ENCODE measurements around the gene METTL26.

Gene METTL26

DNA sequence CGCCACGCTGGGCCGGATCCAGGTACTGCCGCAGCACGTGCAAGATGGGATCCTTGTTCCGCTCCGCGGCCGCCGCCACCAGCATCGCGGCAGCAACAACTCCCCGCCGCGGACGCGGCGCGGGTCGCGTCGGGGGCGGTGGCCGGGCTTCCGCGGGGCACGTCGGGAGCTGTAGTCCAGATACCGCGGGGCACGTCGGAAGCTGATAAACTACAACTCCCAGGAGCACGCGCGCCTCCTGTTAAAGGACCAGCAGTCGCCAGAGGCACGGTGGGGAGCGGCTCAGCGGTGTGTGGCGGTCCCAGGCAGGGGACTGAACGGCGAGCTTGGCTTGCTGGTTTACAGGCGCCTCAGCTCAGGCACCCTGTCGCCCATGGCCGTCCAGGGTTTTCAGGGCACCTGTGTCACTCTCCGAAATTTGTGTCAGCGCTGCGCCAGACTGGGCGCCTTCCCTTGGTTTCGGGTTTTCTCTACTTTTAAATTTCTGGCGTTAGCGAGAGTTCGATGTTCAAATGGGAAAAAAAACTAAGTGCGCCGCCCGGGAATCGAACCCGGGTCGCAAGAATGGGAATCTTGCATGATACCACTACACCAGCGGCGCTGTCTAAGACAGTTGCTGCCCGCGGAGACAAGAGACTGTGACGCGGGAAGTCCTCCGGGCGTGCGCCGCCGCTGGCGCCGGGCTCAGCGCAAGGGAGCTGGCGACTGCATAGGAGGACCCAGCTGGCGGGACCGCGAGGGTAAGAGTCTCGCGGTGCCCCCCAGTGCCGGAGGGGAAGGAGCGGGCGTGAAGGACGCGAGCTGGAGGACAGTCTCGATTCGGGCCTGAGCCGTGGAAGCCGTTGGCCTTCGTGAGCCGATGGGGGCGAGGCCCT is at the start of gene METTL26:
METTL26 (minus strand) TSS at position 100 of the 875 bp plus-strand sequence; CDS start at position 85, 15 bp downstream.
- DNase-seq: peak; percentile 89 to 92

DNA sequence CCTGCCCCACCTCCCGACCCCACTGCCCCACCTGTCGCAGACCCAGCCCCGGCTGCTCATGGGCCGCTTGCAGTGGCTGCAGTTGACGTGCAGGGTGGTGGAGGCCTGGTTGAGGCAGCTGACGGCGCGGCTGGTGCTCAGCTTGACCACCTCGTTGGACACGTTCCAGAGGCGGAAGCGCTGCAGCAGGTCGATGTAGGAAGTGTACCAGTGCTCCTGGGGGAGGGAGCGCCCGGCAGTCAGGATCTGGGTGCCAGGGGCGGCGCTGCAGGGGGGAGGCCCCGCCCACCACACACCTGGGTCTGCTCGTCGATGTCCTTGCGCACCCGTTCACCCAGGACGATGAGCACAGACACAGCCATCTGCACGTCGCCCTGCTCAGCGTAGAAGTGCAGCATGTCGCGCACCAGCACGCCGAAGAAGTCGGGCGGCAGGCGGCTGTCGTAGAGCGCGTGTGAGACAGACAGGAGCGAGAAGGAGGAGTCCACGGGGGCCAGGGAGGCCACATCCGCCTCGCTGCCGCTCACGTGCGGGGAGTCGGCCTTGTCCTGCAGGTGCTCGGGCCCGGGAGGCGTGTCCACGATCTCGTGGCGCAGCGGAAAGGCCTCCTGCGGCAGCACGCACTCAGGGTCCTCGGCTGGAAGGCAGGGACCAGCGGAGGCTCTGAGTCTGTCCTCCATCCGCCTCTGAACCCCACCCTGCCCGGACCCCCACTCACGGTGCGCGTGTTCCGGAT is 49.0 kb upstream of the METTL26 start:
- DNase-seq: no peak

DNA sequence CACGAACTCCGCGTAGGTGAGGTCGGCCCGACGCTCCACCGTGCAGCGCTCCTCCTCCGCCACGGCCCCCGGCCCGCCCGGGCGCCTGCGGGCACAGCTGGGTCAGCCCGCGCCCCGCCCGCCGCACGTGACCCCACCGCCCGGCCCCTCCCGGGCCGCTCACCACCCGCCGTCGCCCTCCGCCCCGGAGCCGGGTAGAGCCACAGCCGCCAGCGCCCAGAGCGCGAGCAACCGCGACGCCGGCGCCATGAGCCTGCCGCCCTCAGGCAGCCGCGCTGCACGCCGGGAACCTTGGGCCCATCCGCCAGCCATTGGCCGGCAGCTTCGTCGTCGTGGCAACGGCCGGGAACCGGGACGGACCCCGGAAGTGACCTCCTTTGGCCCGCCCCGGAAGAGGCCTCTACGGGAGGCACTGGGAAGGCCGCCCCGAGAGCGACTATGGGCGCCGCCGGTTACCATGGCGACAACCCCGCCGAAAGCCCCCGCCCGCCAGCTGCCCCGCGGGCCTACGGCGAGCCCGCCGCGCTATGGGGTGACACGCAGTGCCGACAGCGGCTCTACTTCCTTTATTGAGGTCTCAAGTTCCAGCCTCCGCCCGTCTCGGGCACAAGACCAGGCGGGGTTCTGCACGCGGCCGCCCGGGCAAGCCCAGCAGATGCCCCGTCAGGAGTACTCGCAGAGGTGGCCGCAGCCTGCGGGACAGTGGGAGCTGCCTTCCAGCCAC is 48.1 kb upstream of the METTL26 start, which contains the start of gene JMJD8:
JMJD8 (minus strand) TSS at position 264 of the 724 bp plus-strand sequence; CDS start at position 249, 15 bp downstream.
- DNase-seq: peak; percentile 96 to 98

DNA sequence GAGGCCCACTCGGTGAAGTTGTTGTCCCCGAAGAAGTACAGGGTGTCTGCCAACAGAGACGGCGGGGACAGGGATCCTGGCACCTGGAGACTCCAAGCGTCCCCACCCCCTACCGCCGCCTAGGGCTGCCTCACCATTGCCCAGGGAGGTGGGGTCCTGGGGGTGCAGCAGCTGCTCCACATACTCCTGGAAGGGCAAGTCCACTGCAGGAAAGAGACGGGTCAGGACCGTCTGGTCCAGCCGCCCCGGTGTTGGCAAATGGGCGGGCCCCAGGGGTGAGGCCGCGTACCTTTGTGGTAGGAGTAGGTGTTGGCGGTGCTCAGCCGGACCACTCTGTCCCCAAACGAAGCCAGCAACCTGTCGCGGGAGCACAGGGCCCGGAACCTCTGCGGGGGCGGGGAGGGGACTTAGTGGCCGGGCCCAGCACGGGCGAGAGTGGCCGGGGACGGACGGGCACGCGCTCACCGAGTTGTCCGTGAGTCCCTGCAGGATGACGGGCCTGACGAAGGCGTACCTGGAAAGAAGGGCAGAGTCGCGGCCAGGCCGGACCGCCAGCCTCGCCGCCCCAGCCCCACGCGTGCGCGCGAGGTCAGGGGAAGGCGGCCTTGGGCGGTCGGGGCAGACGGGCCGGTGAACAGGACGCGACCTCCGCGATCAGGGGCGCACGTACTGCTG is 47.4 kb upstream of the METTL26 start:
- DNase-seq: no peak

DNA sequence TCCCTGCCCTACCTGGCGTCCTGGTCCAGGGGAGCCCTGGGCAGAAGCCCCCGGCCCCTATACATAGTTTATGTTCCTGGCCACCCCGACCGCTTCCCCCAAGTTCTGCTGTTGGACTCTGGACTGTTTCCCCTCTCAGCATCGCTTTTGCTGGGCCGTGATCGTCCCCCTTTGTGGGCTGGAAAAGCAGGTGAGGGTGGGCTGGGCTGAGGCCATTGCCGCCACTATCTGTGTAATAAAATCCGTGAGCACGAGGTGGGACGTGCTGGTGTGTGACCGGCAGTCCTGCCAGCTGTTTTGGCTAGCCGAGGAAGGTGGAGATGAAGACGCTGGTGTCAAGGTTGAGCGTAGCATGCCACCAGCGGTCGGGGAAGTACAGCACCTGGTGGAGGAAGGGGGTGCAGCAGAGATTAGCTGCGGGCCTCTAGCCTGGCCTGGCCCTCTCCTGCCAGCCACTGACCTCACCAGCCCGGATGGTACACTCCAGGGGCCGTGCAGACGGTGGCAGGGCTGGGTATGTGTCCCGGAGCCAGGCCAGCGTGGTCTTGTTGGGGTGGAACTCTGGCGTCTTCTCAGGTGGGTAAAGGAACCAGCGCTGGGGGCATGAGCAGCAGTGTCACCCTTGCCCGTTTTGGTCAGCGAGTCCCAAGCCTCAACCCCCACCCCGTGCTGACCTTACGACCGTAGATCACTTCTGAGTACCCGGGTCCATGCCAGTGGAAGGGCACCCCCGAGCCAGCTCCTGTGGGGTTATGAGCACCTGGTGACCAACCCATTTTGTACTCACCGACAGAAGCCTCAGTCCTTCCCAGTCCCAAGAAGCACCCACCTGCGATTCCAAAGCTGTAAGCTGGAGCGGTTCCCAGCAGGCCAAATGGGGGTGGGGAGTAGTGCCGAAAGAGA is 46.6 kb upstream of the METTL26 start:
- no peak for DNase-seq

DNA sequence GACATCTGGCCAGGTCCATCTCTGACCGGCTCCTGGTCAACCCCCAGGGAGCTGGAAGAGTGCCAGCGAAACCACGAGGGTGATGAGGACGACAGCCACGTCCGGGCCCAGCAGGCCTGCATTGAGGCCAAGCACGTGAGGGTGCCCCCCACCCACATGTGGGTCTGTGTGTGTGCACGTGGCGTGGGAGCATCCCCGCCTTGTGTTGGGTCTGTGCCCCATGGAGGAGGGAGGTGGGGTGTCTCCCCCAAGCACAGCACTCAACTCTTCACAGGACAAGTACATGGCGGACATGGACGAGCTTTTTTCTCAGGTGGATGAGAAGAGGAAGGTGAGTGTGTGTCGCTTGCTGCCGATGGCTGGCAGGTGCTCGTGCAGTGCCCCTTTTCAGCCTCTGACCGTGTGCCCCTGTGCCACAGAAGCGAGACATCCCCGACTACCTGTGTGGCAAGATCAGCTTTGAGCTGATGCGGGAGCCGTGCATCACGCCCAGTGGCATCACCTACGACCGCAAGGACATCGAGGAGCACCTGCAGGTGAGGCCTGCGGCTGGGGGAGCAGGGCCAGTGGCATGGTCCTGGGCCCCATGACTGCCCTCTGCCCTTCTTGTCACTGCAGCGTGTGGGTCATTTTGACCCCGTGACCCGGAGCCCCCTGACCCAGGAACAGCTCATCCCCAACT is 45.8 kb upstream of the METTL26 start:
- DNase-seq: no peak

DNA sequence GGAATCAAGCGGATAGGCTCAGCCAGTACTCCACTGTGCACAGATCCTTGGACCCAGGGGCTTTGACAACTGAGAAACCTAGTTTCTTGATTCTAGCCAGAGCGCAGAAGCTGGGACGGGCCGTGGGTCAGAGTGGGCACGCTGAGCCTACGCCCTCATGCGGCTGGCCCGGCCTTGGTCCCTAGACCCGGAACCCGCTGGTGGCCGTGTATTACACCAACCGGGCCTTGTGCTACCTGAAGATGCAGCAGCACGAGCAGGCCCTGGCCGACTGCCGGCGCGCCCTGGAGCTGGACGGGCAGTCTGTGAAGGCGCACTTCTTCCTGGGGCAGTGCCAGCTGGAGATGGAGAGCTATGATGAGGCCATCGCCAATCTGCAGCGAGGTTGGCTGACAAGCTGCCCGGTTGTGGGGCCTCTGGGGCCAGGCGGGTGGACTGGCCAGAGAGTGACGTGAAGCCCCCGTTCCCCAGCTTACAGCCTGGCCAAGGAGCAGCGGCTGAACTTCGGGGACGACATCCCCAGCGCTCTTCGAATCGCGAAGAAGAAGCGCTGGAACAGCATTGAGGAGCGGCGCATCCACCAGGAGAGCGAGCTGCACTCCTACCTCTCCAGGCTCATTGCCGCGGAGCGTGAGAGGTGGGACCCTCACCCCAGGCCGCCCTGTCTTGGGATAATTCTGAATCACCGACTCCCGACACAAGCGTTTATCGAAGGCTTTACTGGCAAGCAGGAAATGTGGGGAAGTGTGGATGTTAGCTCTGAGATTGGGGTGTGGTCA is 45.1 kb upstream of the METTL26 start:
- DNase-seq: no peak

DNA sequence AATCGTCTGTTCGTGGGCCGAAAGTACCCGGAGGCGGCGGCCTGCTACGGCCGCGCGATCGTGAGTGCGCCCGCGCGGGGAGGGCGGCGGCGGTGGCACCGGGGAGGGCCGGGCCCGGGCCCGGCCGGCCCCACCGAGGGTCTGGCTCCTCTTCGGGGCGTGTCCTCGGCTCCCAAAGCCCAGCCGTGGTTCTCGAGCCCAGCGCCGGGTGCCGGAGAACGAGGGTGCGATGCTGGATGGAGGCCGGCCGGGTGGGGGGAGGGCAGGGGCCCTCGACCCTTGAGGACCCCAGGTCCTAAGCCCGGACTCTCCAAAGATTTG is 44.5 kb upstream of the METTL26 start:
- DNase-seq: no peak

DNA sequence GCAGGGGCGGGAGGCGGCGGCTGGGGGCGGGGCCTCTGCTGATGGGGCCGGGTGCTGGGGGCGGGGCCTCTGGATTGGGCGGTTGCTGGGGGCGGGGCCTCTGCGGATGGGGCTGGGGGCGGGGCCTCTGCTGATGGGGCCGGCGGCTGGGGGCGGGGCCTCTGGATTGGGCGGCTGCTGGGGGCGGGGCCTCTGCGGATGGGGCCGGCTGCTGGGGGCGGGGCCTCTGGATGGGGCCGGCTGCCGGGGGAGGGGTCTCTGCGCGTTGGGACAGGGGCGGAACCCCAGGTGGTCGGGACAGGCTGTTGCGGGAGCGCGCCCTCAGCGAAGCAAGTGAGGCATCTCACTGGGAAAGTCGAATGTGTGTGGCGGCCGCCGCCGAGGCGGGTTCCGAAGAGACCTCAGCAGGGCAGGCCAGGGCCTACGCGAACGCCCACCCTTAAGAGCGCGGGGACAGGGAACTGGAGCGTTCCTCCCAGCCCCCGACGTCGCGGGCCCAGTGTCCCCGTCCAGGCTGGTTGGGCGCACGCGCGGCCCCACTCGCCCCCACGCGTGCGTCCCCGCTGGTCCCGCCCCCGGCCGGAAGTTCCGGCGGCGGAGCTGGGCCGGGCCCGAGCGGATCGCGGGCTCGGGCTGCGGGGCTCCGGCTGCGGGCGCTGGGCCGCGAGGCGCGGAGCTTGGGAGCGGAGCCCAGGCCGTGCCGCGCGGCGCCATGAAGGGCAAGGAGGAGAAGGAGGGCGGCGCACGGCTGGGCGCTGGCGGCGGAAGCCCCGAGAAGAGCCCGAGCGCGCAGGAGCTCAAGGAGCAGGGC is 43.9 kb upstream of the METTL26 start, which contains the start of gene STUB1:
STUB1 (plus strand) TSS at position 597 of the 811 bp plus-strand sequence; CDS start at position 713, 116 bp downstream.
- DNase-seq: peak; percentile 81 to 93

DNA sequence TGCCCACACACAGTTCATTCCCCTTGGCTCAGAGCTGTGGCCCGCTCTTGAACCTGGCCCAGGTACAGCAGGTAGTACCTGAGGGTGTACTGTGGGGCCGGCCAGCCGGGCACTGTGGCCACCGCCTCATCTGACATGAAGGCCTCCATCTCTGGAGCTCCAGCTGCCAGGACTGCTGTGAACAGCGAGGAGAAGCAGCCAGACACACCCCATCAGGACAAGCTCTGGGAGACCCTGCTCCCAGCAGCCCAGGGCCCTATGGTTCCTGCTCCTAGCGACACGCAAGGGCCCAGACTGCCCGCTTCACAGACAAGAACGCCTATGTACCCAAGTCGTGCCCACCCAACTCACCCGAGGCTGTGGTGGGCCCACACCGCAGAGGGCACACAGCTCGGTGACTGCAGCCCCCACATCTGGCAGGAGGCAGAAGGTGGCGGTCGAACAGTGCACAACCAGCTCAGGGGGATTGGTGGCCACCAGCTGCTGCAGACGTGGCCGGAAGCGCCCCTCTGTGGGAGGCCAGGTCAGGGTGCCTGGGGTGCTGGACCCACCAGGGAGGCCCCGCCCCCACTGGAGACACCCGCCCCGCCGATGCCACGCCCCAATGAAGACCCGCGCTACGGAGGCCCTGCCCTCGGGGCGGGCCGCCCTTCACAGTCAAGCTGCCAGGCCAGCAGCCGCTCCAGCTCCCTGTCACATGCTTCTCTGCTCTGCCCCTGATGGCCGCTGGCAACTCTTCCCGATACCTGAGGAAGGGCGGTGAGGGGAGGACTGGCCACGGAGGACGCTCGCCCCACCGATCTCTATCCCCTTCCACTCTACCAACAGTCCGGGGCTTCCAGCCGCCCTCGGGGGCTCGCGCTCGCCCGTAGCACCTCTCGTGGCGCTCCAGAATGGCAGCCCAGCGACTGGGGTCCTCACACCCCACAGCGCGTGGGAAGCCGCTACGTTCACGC is 43.0 kb upstream of the METTL26 start:
- DNase-seq: peak; percentile 43 to 55

DNA sequence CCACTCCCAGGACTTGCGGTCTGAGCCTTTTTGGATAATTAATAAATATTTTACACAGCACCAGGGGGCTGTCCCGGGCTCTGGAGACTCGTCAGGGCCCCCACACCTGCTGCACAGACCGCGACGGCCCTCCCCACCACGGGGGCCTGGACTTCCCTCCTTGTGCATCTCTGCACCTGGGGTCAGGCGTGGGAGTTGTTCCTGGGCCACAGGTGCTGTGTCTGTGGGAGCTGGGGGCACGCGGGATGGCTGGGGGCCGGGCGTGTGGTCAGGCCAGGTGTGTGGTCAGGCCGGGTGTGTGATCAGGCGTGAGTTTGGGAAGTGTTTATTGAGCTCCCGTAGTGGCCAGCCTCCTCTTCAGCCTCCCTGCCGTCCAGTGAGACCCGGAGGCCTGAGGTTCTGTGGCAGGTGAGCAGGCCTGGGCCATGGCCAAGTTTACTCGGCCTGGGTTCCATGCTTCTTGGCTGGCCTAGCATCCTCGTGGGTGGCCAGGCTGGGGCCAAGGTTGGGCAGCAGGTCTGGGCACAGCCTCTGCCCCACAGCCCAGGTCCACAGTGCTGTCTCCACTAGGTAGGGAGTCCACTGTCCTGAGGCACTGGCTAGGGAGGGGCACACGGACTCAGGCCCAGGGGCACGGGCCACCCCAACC is 42.2 kb upstream of the METTL26 start:
- DNase-seq: no peak

DNA sequence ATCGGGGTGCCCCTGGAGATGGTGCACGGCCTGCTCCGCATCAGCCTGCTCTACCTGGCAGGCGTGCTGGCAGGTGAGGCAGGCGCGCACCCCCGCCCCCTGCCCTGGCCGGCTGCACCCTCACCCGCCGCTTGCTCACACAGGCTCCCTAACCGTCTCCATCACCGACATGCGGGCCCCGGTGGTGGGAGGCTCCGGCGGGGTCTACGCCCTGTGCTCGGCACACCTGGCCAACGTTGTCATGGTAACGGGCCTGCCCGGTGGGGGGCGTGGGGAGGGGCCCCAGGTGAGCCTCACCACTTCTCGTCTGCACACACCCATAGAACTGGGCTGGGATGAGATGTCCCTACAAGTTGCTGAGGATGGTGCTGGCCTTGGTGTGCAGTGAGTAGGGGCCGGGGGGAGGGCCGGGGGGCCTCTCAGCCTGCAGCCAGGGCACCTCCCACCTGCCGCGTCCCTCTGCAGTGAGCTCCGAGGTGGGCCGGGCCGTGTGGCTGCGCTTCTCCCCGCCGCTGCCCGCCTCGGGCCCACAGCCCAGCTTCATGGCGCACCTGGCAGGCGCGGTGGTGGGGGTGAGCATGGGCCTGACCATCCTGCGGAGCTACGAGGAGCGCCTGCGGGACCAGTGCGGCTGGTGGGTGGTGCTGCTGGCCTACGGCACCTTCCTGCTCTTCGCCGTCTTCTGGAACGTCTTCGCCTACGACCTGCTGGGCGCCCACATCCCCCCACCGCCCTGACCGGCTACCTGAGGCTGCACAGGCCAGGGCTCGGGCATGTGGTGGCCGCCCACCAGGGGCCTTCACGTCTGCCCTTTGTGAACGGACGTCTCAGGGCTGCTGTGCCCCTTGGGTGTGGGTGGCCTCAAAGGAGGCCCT is 41.4 kb upstream of the METTL26 start:
- no peak for DNase-seq

DNA sequence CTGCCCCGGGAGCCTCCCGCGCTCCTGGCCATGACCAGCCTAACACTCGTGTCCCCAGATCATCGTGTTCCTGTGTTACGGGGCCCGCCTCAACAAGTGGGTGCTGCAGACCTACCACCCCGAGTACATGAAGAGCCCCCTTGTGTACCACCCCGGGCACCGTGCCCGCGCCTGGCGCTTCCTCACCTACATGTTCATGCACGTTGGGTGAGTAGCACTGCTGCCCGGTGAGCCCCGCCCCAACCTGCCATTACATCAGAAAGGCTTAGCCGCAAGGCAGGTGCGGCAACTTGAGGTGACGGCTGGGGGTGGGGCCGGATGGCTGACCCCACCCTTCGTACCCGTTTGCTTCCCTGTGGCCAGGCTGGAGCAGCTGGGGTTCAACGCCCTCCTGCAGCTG is 40.8 kb upstream of the METTL26 start:
- DNase-seq: peak in 1 of 2 experiments; percentile 20

DNA sequence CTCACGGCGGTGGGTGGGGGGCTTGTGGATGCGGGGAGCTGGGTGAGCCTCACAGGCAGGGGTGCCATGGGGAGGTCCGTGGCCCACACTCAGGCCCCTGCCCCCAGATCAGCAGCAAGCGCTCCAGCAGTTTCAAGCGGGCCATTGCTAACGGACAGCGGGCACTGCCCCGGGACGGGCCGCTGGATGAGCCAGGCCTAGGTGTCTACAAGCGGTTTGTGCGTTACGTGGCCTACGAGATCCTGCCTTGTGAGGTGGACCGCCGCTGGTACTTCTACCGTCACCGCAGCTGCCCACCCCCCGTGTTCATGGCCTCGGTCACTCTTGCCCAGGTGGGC is 40.4 kb upstream of the METTL26 start:
- no peak for DNase-seq

DNA sequence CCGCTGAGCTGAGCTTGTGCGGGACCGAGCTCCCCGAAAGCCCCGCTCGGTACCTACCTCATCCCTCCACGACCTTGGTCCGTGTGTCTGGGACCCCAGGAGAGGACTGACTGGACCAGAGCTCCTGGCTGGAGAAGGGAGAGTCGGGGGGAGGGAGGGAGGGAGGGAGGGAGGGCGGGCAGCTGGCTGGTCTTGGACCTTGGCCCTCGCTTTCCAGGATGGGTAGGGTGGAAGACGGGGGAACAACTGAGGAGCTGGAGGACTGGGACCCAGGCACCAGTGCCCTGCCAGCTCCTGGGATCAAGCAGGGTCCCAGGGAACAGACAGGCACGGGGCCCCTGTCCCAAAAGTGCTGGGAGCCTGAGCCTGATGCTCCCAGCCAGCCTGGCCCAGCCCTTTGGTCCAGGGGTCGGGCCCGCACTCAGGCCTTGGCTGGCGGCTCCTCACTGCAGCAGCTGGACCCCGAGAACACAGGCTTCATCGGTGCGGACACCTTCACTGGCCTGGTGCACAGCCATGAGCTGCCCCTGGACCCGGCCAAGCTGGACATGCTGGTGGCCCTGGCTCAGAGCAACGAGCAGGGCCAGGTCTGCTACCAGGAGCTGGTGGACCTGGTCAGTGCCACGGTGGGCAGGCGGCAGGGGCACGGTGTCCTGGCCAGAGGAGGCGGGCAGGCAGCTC is 39.9 kb upstream of the METTL26 start:
- no peak for DNase-seq

Measured in stimulated activated CD4-positive, alpha-beta T cell treated with anti-CD3 and anti-CD28 coated beads, Interleukin-4, amount 100 ng/mL, for 4 hours (primary cell).